Activated CD8-positive, alpha-beta T cell treated with anti-CD3 and anti-CD28 coated beads, Interleukin-2, amount 10 ng/mL, durations not matched to agents 7 days and 5 days (primary cell): Measurements from ENCODE around the gene GREM1. TPM values are rescaled to one million over a fixed set of nuclear protein-coding genes. Genes with fewer than 3 reads are reported as not detected.

Experiments
- ATAC-seq: fragments of 150-1000 bp; cut with Tn5 transposase; one replicate; pipeline ENCODE4 v1.10.0; 2021; ENCODE audit warnings: moderate library complexity
- CTCF ChIA-PET: fragments of 350-600 bp; sonication (Branson Sonifier 250); formaldehyde crosslinking; loops from one replicate; lab custom pipeline; 2021; ENCODE audit warnings: antibody characterized with exemption; lab: Charles Lee
- POLR2A ChIA-PET: fragments of 350-600 bp; sonication (Branson Sonifier 250); formaldehyde crosslinking; loops from one replicate; lab custom pipeline; 2021; ENCODE audit warnings: antibody characterized with exemption; lab: Charles Lee
- DNase-seq: peaks from one replicate; pipeline ENCODE4 v3.0.0-alpha.2; 2020
- H3K27ac Mint-ChIP-seq: one replicate; pipeline ENCODE4 v1.8.0; 2021; ENCODE audit warnings: mild to moderate bottlenecking, mixed read lengths
- H3K27me3 Mint-ChIP-seq: one replicate; pipeline ENCODE4 v1.8.0; 2021; ENCODE audit warnings: low read depth, mixed read lengths
- H3K36me3 Mint-ChIP-seq: one replicate; pipeline ENCODE4 v1.8.0; 2021; ENCODE audit warnings: low read depth, mixed read lengths
- H3K4me1 Mint-ChIP-seq: one replicate; pipeline ENCODE4 v1.8.0; 2021; ENCODE audit warnings: low read depth, mixed read lengths
- H3K4me3 Mint-ChIP-seq: one replicate; pipeline ENCODE4 v1.8.0; 2021; ENCODE audit warnings: mild to moderate bottlenecking, mixed read lengths
- H3K9me3 Mint-ChIP-seq: one replicate; pipeline ENCODE4 v1.8.0; 2022; ENCODE audit warnings: mixed read lengths; ENCODE audit not compliant: insufficient read depth
- total RNA-seq, 2 experiments: library from RNA; stranded (reverse); gene quantifications; one replicate each; pipeline ENCODE4 v1.2.3, GENCODE V29; 2021

Gene GREM1
- total RNA-seq, 2 experiments from 2014 or later: not detected

GRCh38 chr15:32682977-32683630 is 34.7 kb upstream of the GREM1 start:
- CTCF ChIA-PET: interaction anchor here (1.5 kb wide), 1 partner anchor 21 kb away, joined by 6 read pairs; no protein-coding TSS in a partner anchor
- ATAC-seq (no peak), DNase-seq (no peak)
- POLR2A ChIA-PET: no interaction called here
- no peaks in the 10 kb centered on the region for H3K27me3 Mint-ChIP-seq
- no peak overlapping the region for H3K4me3 Mint-ChIP-seq
- H3K27ac Mint-ChIP-seq: no peak overlapping the region
- peaks cover 9% of the 10 kb centered on the region for H3K4me1 Mint-ChIP-seq
- no peaks in the 10 kb centered on the region for H3K36me3 Mint-ChIP-seq
- no peaks in the 10 kb centered on the region for H3K9me3 Mint-ChIP-seq

- H3K27ac Mint-ChIP-seq: no peak overlapping the region
- H3K4me3 Mint-ChIP-seq: no peak overlapping the region
- no peak for ATAC-seq
- ChIA-PET CTCF (interaction anchor here (1.1 to 1.3 kb wide), 2 partner anchors 21 to 22 kb away, joined by 3 to 5 read pairs; no protein-coding TSS in a partner anchor), POLR2A (no interaction called here)
- H3K4me1 Mint-ChIP-seq: peaks cover 9% of the 10 kb centered on the region
- no peaks in the 10 kb centered on the region for H3K27me3 Mint-ChIP-seq
- no peak for DNase-seq
- H3K36me3 Mint-ChIP-seq: no peaks in the 10 kb centered on the region
- H3K9me3 Mint-ChIP-seq: no peaks in the 10 kb centered on the region
Measured at GRCh38 chr15:32683906-32684584, 33.8 kb upstream of the GREM1 start.

- no peaks in the 10 kb centered on the region for H3K36me3 Mint-ChIP-seq
- no peaks in the 10 kb centered on the region for H3K27me3 Mint-ChIP-seq
- CTCF ChIA-PET: no interaction called here
- H3K4me1 Mint-ChIP-seq: peaks cover 9% of the 10 kb centered on the region
- no peak overlapping the region for H3K27ac Mint-ChIP-seq
- H3K9me3 Mint-ChIP-seq: no peaks in the 10 kb centered on the region
- POLR2A ChIA-PET: no interaction called here
- no peak for ATAC-seq
- no peak overlapping the region for H3K4me3 Mint-ChIP-seq
- DNase-seq: no peak
Measured at GRCh38 chr15:32685576-32685975, 32.2 kb upstream of the GREM1 start.

- Mint-ChIP-seq H3K27ac (no peak overlapping the region), H3K36me3 (no peaks in the 10 kb centered on the region), H3K27me3 (no peaks in the 10 kb centered on the region), H3K9me3 (no peaks in the 10 kb centered on the region), H3K4me1 (peaks cover 9% of the 10 kb centered on the region), H3K4me3 (no peak overlapping the region)
- DNase-seq (no peak), ATAC-seq (no peak)
- ChIA-PET CTCF (interaction anchor here (1.3 kb wide), 1 partner anchor 25 kb away, joined by 3 read pairs; no protein-coding TSS in a partner anchor), POLR2A (no interaction called here)
Measured at GRCh38 chr15:32687556-32687955, 30.2 kb upstream of the GREM1 start.

DNA sequence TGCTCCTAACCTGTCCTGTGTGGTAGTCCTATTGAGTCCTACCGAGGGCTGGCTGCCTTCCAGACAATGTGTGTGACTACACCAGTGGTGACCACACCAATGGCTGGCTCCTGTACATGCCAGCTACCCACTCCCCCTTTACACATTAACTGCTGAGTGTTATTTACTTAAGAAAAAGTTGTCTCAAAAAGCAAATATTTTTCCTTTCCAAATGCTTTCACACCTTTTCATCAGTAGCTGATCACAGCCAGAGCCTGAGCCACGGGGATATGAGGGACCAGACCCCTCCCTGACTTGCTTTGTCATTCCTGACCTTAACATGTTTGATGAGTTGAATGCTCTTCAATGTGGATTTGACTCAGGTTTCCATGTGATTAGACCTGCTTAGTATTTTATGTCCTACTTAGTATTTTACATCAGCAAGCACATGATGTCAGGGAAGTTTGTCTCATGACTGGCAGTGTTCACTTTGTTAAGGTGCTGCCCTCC is 29.6 kb upstream of the GREM1 start:
- CTCF ChIA-PET: interaction anchor here (1.3 kb wide), 1 partner anchor 26 kb away, joined by 3 read pairs; no protein-coding TSS in a partner anchor
- no peak overlapping the region for H3K27ac Mint-ChIP-seq
- no peaks in the 10 kb centered on the region for H3K36me3 Mint-ChIP-seq

GRCh38 chr15:32690941-32691688 is 26.7 kb upstream of the GREM1 start:
- no peaks in the 10 kb centered on the region for H3K36me3 Mint-ChIP-seq
- ChIA-PET POLR2A (no interaction called here), CTCF (interaction anchor here (0.9 to 1.3 kb wide), 2 partner anchors 29 to 40 kb away, joined by 3 to 4 read pairs; no protein-coding TSS in a partner anchor)
- ATAC-seq (no peak), DNase-seq (no peak)
- H3K4me1 Mint-ChIP-seq: no peaks in the 10 kb centered on the region
- no peaks in the 10 kb centered on the region for H3K27me3 Mint-ChIP-seq
- no peaks in the 10 kb centered on the region for H3K9me3 Mint-ChIP-seq
- H3K27ac Mint-ChIP-seq: no peak overlapping the region
- no peak overlapping the region for H3K4me3 Mint-ChIP-seq

More for the DNA sequence above, 29.6 kb upstream of the GREM1 start:
- DNase-seq (no peak), ATAC-seq (no peak)
- Mint-ChIP-seq H3K9me3 (no peaks in the 10 kb centered on the region), H3K4me1 (peaks cover 9% of the 10 kb centered on the region), H3K27me3 (no peaks in the 10 kb centered on the region), H3K4me3 (no peak overlapping the region)
- POLR2A ChIA-PET: no interaction called here

GRCh38 chr15:32691689-32692038 is 26.1 kb upstream of the GREM1 start:
- CTCF ChIA-PET: interaction anchor here (1.3 kb wide), 1 partner anchor 29 kb away, joined by 4 read pairs; no protein-coding TSS in a partner anchor
- no peak for DNase-seq

DNA sequence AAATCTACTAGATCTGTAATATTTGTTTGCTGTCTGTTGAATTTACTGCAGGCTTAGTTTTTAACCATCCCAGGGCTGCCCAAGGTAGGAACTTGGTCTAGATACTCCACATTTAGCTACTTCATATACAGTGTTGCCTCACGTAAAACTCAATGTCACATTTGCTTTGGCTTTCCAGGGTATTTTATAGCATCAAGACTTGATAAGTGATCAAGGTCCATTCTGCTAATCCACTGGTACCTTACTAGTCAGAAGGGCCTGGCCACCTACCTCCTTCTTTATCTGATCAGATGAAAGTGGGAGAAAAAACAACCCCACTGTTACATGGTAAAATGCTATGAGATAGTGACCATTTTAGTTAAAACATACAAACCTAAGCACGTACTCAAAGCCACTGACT is 25.5 kb upstream of the GREM1 start:
- DNase-seq (no peak), ATAC-seq (no peak)
- CTCF ChIA-PET: interaction anchor here (1.3 kb wide), 1 partner anchor 30 kb away, joined by 4 read pairs; no protein-coding TSS in a partner anchor
- no peak overlapping the region for H3K27ac Mint-ChIP-seq
- no peaks in the 10 kb centered on the region for H3K4me1 Mint-ChIP-seq
- POLR2A ChIA-PET: no interaction called here
- H3K36me3 Mint-ChIP-seq: no peaks in the 10 kb centered on the region
- H3K9me3 Mint-ChIP-seq: no peaks in the 10 kb centered on the region
- H3K4me3 Mint-ChIP-seq: no peak overlapping the region
- H3K27me3 Mint-ChIP-seq: no peaks in the 10 kb centered on the region

More at GRCh38 chr15:32691689-32692038, 26.1 kb upstream of the GREM1 start:
- H3K4me1 Mint-ChIP-seq: no peaks in the 10 kb centered on the region
- ATAC-seq: no peak
- H3K27me3 Mint-ChIP-seq: no peaks in the 10 kb centered on the region
- H3K27ac Mint-ChIP-seq: no peak overlapping the region
- H3K4me3 Mint-ChIP-seq: no peak overlapping the region
- no peaks in the 10 kb centered on the region for H3K36me3 Mint-ChIP-seq
- POLR2A ChIA-PET: no interaction called here
- H3K9me3 Mint-ChIP-seq: no peaks in the 10 kb centered on the region

GRCh38 chr15:32694222-32694983 is 23.4 kb upstream of the GREM1 start:
- no peak for ATAC-seq
- no peak overlapping the region for H3K27ac Mint-ChIP-seq

DNA sequence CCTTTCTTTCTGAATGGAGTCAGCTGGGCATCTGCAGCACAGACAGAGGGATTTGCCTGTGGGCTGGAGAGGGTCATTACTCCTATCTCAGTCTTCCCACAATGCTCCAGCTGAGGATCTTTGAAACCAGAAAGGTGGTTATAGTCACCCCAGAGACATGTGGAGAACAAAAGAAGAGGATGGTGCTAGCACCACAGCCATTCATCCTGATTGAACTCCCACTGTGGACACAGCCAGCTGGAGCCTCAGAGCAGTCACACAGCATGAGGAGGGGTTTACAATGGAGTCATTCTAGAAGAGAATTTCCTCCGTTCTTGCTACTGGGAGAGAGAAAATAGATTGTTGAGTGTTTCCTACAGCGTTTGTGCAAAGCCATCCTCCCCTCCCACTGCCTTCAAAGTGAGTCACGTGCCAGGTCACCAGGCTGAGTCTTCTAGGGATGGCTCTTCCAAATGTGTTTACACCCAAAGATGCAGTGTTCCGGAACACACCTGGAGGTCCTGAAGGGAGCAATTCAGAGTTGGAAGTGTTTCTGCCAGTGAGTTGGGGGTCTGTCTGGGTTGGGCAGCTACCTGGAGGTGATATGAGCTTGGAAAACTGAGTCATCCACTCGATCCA is 18.9 kb upstream of the GREM1 start:
- Mint-ChIP-seq H3K27ac (no peak overlapping the region), H3K27me3 (peaks cover 7% of the 10 kb centered on the region), H3K4me3 (no peak overlapping the region), H3K9me3 (no peaks in the 10 kb centered on the region), H3K4me1 (no peaks in the 10 kb centered on the region), H3K36me3 (no peaks in the 10 kb centered on the region)
- no peak for DNase-seq
- ATAC-seq: no peak
- CTCF ChIA-PET: no interaction called here
- POLR2A ChIA-PET: no interaction called here

More at GRCh38 chr15:32694222-32694983, 23.4 kb upstream of the GREM1 start:
- Mint-ChIP-seq H3K27me3 (peaks cover 3% of the 10 kb centered on the region), H3K9me3 (no peaks in the 10 kb centered on the region), H3K4me3 (no peak overlapping the region), H3K4me1 (no peaks in the 10 kb centered on the region), H3K36me3 (no peaks in the 10 kb centered on the region)
- ChIA-PET POLR2A (no interaction called here), CTCF (no interaction called here)
- DNase-seq: no peak
